SK-N-SH (cell line): Measurements from ENCODE around the gene SCYL1. TPM values are rescaled to one million over a fixed set of nuclear protein-coding genes. Genes with fewer than 3 reads are reported as not detected.

Experiments
- CTCF ChIA-PET: fragments of 300-600, 350-600 bp; formaldehyde crosslinking; extraction: SDS; loops from one replicate; lab custom pipeline; 2021; lab: Yijun Ruan, JAX
- POLR2A ChIA-PET: fragments of 350-600 bp; sonication (Branson Sonifier 250); formaldehyde crosslinking; extraction: SDS; loops from one replicate; lab custom pipeline; 2020; ENCODE audit warnings: antibody characterized with exemption, inconsistent platforms; lab: Yijun Ruan, JAX
- DNase-seq: peaks from one replicate; pipeline ENCODE4 v3.0.0; 2012
- H2AFZ ChIP-seq: fragments of 200-600 bp; sonication (generic); 2 replicates; pipeline ENCODE4 v1.8.1; 2016; ENCODE audit warnings: antibody characterized with exemption, mild to moderate bottlenecking, low read depth
- H3F3A ChIP-seq: fragments of 200-600 bp; sonication (generic); replicated peaks from 2 replicates; pipeline ENCODE3; 2016; ENCODE audit warnings: antibody characterized with exemption, mild to moderate bottlenecking; ENCODE audit not compliant: insufficient read depth
- H3K27ac ChIP-seq, 2 experiments: fragments of 200-500 bp in 1 of 2; fragments of 200-600 bp in 1 of 2; sonication (Bioruptor generic) in 1 of 2; sonication (generic), shearing (Covaris generic) in 1 of 2; 2 replicates each; pipeline versions ENCODE4 v1.5.1 to v1.6.1; 2014 to 2016; ENCODE audit warnings: low read depth in 2 of 2, inconsistent platforms in 1 of 2, low read length in 1 of 2, mild to moderate bottlenecking in 1 of 2, mixed read lengths in 1 of 2
- H3K27me3 ChIP-seq: fragments of 200-600 bp; sonication (generic), shearing (Covaris generic); 2 replicates; pipeline ENCODE4 v1.6.1; 2016; ENCODE audit warnings: mixed run types; ENCODE audit not compliant: insufficient read depth
- H3K36me3 ChIP-seq, 2 experiments: fragments of 200-500 bp in 1 of 2; fragments of 200-600 bp in 1 of 2; sonication (Bioruptor generic) in 1 of 2; sonication (generic) in 1 of 2; replicated peaks in 1 of 2; 2 replicates each; pipeline versions ENCODE3 to v1.5.1; 2014 to 2016; ENCODE audit warnings: low read length in 1 of 2, mild to moderate bottlenecking in 1 of 2; ENCODE audit not compliant: insufficient read depth in 2 of 2, control insufficient read depth in 1 of 2
- H3K4me1 ChIP-seq, 2 experiments: fragments of 200-500 bp in 1 of 2; fragments of 200-600 bp in 1 of 2; sonication (Bioruptor generic) in 1 of 2; sonication (generic), shearing (Covaris generic) in 1 of 2; 2 replicates each; pipeline versions ENCODE4 v1.5.1 to v1.6.1; 2014 to 2016; ENCODE audit warnings: low read depth in 1 of 2, low read length in 1 of 2, mixed run types in 1 of 2; ENCODE audit not compliant: insufficient read depth in 2 of 2, control insufficient read depth in 1 of 2
- H3K4me2 ChIP-seq: fragments of 200-600 bp; sonication (generic), shearing (Covaris generic); 2 replicates; pipeline ENCODE4 v1.6.1; 2017; ENCODE audit warnings: mixed run types
- H3K4me3 ChIP-seq, 2 experiments: fragments of 200-500 bp in 1 of 2; fragments of 200-600 bp in 1 of 2; sonication (Bioruptor generic) in 1 of 2; sonication (generic), shearing (Covaris generic) in 1 of 2; 2 replicates each; pipeline versions ENCODE4 v1.5.1 to v1.8.1; 2014 to 2016; ENCODE audit warnings: low read depth in 2 of 2, inconsistent platforms in 1 of 2, low read length in 1 of 2, mild to moderate bottlenecking in 1 of 2, mixed read lengths in 1 of 2, moderate library complexity in 1 of 2
- H3K79me2 ChIP-seq: fragments of 200-600 bp; sonication (generic); 2 replicates; pipeline ENCODE4 v1.8.1; 2017; ENCODE audit warnings: mild to moderate bottlenecking; ENCODE audit not compliant: insufficient read depth
- H3K9ac ChIP-seq: fragments of 200-600 bp; sonication (generic); 2 replicates; pipeline ENCODE4 v1.6.1; 2017; ENCODE audit warnings: mixed run types
- H3K9me2 ChIP-seq: fragments of 200-600 bp; sonication (generic); 2 replicates; pipeline ENCODE4 v1.6.1; 2017; ENCODE audit warnings: mixed run types
- H3K9me3 ChIP-seq: fragments of 200-600 bp; sonication (generic); 2 replicates; pipeline ENCODE4 v1.6.1; 2017; ENCODE audit warnings: mixed run types, mild to moderate bottlenecking, moderate library complexity
- H4K20me1 ChIP-seq: fragments of 200-600 bp; sonication (generic); 2 replicates; pipeline ENCODE4 v1.6.1; 2017; ENCODE audit warnings: mild to moderate bottlenecking, mixed run types; ENCODE audit not compliant: insufficient read depth
- ELF1 ChIP-seq: IDR thresholded peaks from 2 replicates; pipeline ENCODE4 v1.4.0; 2012
- EP300 ChIP-seq, 2 experiments: IDR thresholded peaks; 2 replicates each; pipeline versions ENCODE4 v1.4.0 to v1.6.1; 2012; ENCODE audit warnings: borderline replicate concordance in 1 of 2, low read depth in 1 of 2, low read length in 1 of 2
- FOXM1 ChIP-seq: IDR thresholded peaks from 2 replicates; pipeline ENCODE4 v1.4.0; 2012; ENCODE audit warnings: low read depth, mild to moderate bottlenecking
- GABPA ChIP-seq: IDR thresholded peaks from 2 replicates; pipeline ENCODE4 v1.4.0; 2012; ENCODE audit warnings: low read depth, mild to moderate bottlenecking
- GATA2 ChIP-seq: sonication (generic); formaldehyde crosslinking; IDR thresholded peaks from 2 replicates; pipeline ENCODE4 v1.5.0; 2020; ENCODE audit warnings: mild to moderate bottlenecking, missing genetic modification reagents
- MEF2A ChIP-seq: IDR thresholded peaks from 2 replicates; pipeline ENCODE4 v1.4.0; 2012; ENCODE audit warnings: low read depth, borderline replicate concordance
- NRF1 ChIP-seq: IDR thresholded peaks from 2 replicates; pipeline ENCODE4 v1.6.1; 2012; ENCODE audit warnings: low read depth, mild to moderate bottlenecking, low read length
- POLR2AphosphoS5 ChIP-seq: IDR thresholded peaks from 2 replicates; pipeline ENCODE4 v1.6.1; 2012; ENCODE audit warnings: low read depth, low read length
- RCOR1 ChIP-seq: fragments of 150-350 bp; IDR thresholded peaks from 2 replicates; pipeline ENCODE4 v1.6.1; 2017; ENCODE audit warnings: antibody characterized with exemption, low read length
- RFX5 ChIP-seq: IDR thresholded peaks from 2 replicates; pipeline ENCODE4 v1.6.1; 2012; ENCODE audit warnings: mild to moderate bottlenecking, improper control_type of control experiment, low read length
- RXRA ChIP-seq: IDR thresholded peaks from 2 replicates; pipeline ENCODE4 v1.4.0; 2012; ENCODE audit warnings: low read depth, mild to moderate bottlenecking, borderline replicate concordance
- SIN3A ChIP-seq: IDR thresholded peaks from 2 replicates; pipeline ENCODE4 v1.6.1; 2012; ENCODE audit warnings: low read depth, mild to moderate bottlenecking, low read length, moderate library complexity, borderline replicate concordance
- SMC3 ChIP-seq: IDR thresholded peaks from 2 replicates; pipeline ENCODE4 v1.6.1; 2012; ENCODE audit warnings: low read depth, low read length, improper control_type of control experiment
- TAF1 ChIP-seq: IDR thresholded peaks from 2 replicates; pipeline ENCODE4 v1.6.1; 2012; ENCODE audit warnings: low read depth, mild to moderate bottlenecking, low read length, moderate library complexity, borderline replicate concordance
- TEAD4 ChIP-seq: IDR thresholded peaks from 2 replicates; pipeline ENCODE4 v1.4.0; 2012; ENCODE audit warnings: mild to moderate bottlenecking, borderline replicate concordance; ENCODE audit not compliant: insufficient read depth
- USF2 ChIP-seq: fragments of 150-350 bp; IDR thresholded peaks from 2 replicates; pipeline ENCODE4 v1.6.1; 2017; ENCODE audit warnings: antibody characterized with exemption, low read length, low read depth, borderline replicate concordance
- WGBS: methylation state at CpG from one replicate; pipeline ENCODE4 v1.1.6; 2017; ENCODE audit warnings: low lambda C conversion rate; 5-methylcytosine and 5-hydroxymethylcytosine counted together
- polyA plus RNA-seq, 3 experiments: library from polyadenylated mRNA; depleted of rRNA; stranded (reverse); fragments of >200 nt; gene quantifications; 2 replicates each; pipeline ENCODE4 v1.2.3, GENCODE V29; 2012
- TF ChIP-seq, protein P1 (sequence below): IDR thresholded peaks from 2 replicates; pipeline ENCODE4 v1.4.0; 2012; ENCODE audit warnings: low read depth
- TF ChIP-seq, protein P2 (sequence below): IDR thresholded peaks from 2 replicates; pipeline ENCODE4; 2012

The SCYL1 gene
- polyA plus RNA-seq, 1 of the 3 experiments (the other 2 are of a cell fraction) = 79.9 TPM

GRCh38 chr11:65482306-65482850, 42.5 kb upstream of the SCYL1 start:
- peak overlapping the region; percentile 5 to 100; a peak in 3 of 4 replicates for H3K27ac ChIP-seq
- no peak for DNase-seq
- H3K9me2 ChIP-seq = no peaks in the 10 kb centered on the region
- ChIA-PET POLR2A (interaction anchor here (10.5 to 13.9 kb wide), 2 partner anchors 16 to 20 kb away, joined by 283 to 591 read pairs; partner anchors contain the start of gene MALAT1), CTCF (interaction anchor here (0.6 to 7.5 kb wide), 4 partner anchors 16 to 40 kb away, joined by 3 to 78 read pairs (median 3); partner anchors contain the start of gene MALAT1)
- no peaks in the 10 kb centered on the region for H3K36me3 ChIP-seq
- H3K79me2 ChIP-seq = peaks cover 85% of the 10 kb centered on the region
- peaks cover 47 to 53% of the 10 kb centered on the region in 2 experiments for H3K4me1 ChIP-seq
- peak overlapping the region; percentile 99; the same call in 1 of the 2 replicates for H3K9ac ChIP-seq
- no peaks in the 10 kb centered on the region for H3K27me3 ChIP-seq
- no peaks in the 10 kb centered on the region for H3K9me3 ChIP-seq
- H4K20me1 ChIP-seq = no peaks in the 10 kb centered on the region
- H3K4me3 ChIP-seq = no peak overlapping the region
- H3F3A ChIP-seq = peaks cover 66% of the 10 kb centered on the region
- TF ChIP-seq, protein P1, sequence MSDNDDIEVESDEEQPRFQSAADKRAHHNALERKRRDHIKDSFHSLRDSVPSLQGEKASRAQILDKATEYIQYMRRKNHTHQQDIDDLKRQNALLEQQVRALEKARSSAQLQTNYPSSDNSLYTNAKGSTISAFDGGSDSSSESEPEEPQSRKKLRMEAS = no peak
- TF ChIP-seq ELF1 (no peak), USF2 (no peak), TEAD4 (no peak), GATA2 (CRISPR knock-in tag) (no peak), FOXM1 (no peak), SIN3A (no peak), GABPA (no peak), MEF2A (no peak), NRF1 (no peak), SMC3 (no peak), RXRA (no peak), POLR2AphosphoS5 (no peak), EP300 (IDR thresholded peaks at IDR 0.05; ENCODE audit: borderline replicate concordance in 1 of 2, low read depth in 1 of 2, low read length in 1 of 2) (no peak), TAF1 (no peak), RFX5 (no peak), RCOR1 (no peak)
- TF ChIP-seq, protein P2, sequence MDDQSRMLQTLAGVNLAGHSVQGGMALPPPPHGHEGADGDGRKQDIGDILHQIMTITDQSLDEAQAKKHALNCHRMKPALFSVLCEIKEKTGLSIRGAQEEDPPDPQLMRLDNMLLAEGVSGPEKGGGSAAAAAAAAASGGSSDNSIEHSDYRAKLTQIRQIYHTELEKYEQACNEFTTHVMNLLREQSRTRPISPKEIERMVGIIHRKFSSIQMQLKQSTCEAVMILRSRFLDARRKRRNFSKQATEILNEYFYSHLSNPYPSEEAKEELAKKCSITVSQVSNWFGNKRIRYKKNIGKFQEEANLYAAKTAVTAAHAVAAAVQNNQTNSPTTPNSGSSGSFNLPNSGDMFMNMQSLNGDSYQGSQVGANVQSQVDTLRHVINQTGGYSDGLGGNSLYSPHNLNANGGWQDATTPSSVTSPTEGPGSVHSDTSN = no peak
- H3K4me2 ChIP-seq = peak overlapping the region; percentile 76; the same call in 1 of the 2 replicates
- H2AFZ ChIP-seq = no peak overlapping the region
- WGBS = 100% methylated on average over 2 of the region's 2 CpGs
